ENCODE data around the gene DTHD1. TPM values are rescaled to one million over a fixed set of nuclear protein-coding genes. Genes with fewer than 3 reads are reported as not detected.

DTHD1 gene
- total and polyA plus RNA-seq, 8 donors = 1.2 TPM; not detected in 7

DNA sequence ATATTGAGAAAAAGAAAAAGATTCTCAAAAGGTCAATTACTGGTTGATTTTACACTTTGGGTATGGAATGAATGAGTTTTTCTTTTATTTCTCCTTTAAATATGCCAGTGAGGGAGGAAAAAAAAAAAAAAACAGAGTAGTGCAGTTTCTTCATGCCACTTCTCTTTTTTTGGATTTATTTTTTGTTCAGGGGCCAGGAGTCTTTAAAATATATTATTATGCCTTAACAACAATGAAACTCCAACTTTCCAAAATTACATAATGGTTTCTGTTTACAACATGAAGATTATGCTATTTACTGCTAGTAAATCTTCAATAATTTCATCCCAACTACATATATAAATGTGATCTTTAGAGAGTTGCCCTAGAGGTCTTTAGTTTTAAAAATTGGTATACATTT lies 31.9 kb downstream of the DTHD1 start:
- no peak overlapping the region for H3K27ac ChIP-seq
- intact Hi-C loops (cut with DNase I; ENCODE audit: low total_unique reads) = no loop called here
- peaks cover 0 to 15% (median 0%) of the 10 kb centered on the region in 4 donors for H3K4me1 ChIP-seq

DNA sequence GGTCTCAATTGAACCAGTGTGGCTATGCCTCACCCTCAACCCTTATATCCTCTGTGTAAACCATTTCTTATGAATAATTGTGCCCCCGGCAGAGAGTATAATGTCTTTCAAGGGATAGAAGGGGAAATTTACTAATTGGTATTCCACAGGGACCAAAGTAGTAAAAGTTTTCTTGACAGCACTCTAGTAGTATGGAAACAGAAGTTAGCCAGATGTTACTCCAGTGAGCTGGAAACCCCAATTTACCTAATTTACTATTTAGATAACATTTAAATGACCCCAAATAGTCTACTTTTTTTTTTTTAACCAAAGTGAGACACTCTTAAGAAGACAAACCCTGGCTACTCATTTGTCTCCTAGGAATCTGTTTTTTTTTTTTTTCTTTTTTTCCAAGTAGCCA lies 32.3 kb downstream of the DTHD1 start:
- no peaks in the 10 kb centered on the region for H3K36me3 ChIP-seq
- no peaks in the 10 kb centered on the region for H3K9me3 ChIP-seq
- H3K4me3 ChIP-seq = no peak overlapping the region
- no peak for DNase-seq
- no peak for TF ChIP-seq EP300 (IDR thresholded peaks at IDR 0.05)
- TF ChIP-seq POLR2A (IDR thresholded peaks at IDR 0.05) = no peak
- H3K27ac ChIP-seq = no peak overlapping the region
- WGBS, 5 donors = 70 to 88% (median 83%) methylated on average over 1 of the region's 1 CpG
- no peaks in the 10 kb centered on the region for H3K27me3 ChIP-seq
- intact Hi-C loops (cut with DNase I; ENCODE audit: low total_unique reads) = no loop called here
- H3K4me1 ChIP-seq = peaks cover 0 to 15% (median 0%) of the 10 kb centered on the region in 4 donors

More for the DNA sequence above, 31.9 kb downstream of the DTHD1 start:
- Histone ChIP-seq H3K27me3 (no peaks in the 10 kb centered on the region), H3K9me3 (no peaks in the 10 kb centered on the region), H3K4me3 (no peak overlapping the region), H3K36me3 (no peaks in the 10 kb centered on the region)
- TF ChIP-seq, protein P1, sequence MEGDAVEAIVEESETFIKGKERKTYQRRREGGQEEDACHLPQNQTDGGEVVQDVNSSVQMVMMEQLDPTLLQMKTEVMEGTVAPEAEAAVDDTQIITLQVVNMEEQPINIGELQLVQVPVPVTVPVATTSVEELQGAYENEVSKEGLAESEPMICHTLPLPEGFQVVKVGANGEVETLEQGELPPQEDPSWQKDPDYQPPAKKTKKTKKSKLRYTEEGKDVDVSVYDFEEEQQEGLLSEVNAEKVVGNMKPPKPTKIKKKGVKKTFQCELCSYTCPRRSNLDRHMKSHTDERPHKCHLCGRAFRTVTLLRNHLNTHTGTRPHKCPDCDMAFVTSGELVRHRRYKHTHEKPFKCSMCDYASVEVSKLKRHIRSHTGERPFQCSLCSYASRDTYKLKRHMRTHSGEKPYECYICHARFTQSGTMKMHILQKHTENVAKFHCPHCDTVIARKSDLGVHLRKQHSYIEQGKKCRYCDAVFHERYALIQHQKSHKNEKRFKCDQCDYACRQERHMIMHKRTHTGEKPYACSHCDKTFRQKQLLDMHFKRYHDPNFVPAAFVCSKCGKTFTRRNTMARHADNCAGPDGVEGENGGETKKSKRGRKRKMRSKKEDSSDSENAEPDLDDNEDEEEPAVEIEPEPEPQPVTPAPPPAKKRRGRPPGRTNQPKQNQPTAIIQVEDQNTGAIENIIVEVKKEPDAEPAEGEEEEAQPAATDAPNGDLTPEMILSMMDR (IDR thresholded peaks at IDR 0.05) = no peak
- TF ChIP-seq POLR2AphosphoS5 (IDR thresholded peaks at IDR 0.05) (no peak), EP300 (IDR thresholded peaks at IDR 0.05) (no peak), POLR2A (IDR thresholded peaks at IDR 0.05) (no peak)
- DNase-seq = no peak

- intact Hi-C loops (cut with DNase I; ENCODE audit: low total_unique reads) = no loop called here
- no peak for TF ChIP-seq POLR2AphosphoS5 (IDR thresholded peaks at IDR 0.05)
- TF ChIP-seq, protein P1 (IDR thresholded peaks at IDR 0.05) = no peak
- no peak for TF ChIP-seq EP300 (IDR thresholded peaks at IDR 0.05)
- TF ChIP-seq POLR2A (IDR thresholded peaks at IDR 0.05) = no peak
- no peaks in the 10 kb centered on the region for H3K4me1 ChIP-seq
- DNase-seq = no peak
- H3K27me3 ChIP-seq = no peaks in the 10 kb centered on the region
- no peaks in the 10 kb centered on the region for H3K36me3 ChIP-seq
- H3K9me3 ChIP-seq = no peaks in the 10 kb centered on the region
- H3K4me3 ChIP-seq = no peak overlapping the region
- no peak overlapping the region for H3K27ac ChIP-seq
Observed at GRCh38 chr4:36316607-36317006, 35.2 kb downstream of the DTHD1 start.

- H3K36me3 ChIP-seq = no peaks in the 10 kb centered on the region
- H3K4me3 ChIP-seq = no peak overlapping the region
- intact Hi-C loops (cut with DNase I; ENCODE audit: low total_unique reads) = no loop called here
- 36 to 75% (median 66%) methylated on average over 1 of the region's 1 CpG for WGBS, 5 donors
- no peaks in the 10 kb centered on the region for H3K4me1 ChIP-seq
- no peaks in the 10 kb centered on the region for H3K27me3 ChIP-seq
- no peak for DNase-seq
- TF ChIP-seq EP300 (IDR thresholded peaks at IDR 0.05) (no peak), POLR2AphosphoS5 (IDR thresholded peaks at IDR 0.05) (no peak), POLR2A (IDR thresholded peaks at IDR 0.05) (no peak)
- TF ChIP-seq, protein P1 (IDR thresholded peaks at IDR 0.05) = no peak
- no peak overlapping the region for H3K27ac ChIP-seq
- H3K9me3 ChIP-seq = no peaks in the 10 kb centered on the region
Observed at GRCh38 chr4:36317721-36318120, 36.3 kb downstream of the DTHD1 start.

- no peak for DNase-seq
Observed at GRCh38 chr4:36320117-36320896, 38.9 kb downstream of the DTHD1 start.

More at GRCh38 chr4:36320117-36320896, 38.9 kb downstream of the DTHD1 start:
- H3K27ac ChIP-seq = no peak overlapping the region
- H3K27me3 ChIP-seq = no peaks in the 10 kb centered on the region
- no peaks in the 10 kb centered on the region for H3K9me3 ChIP-seq
- WGBS, 5 donors = 74 to 80% (median 77%) methylated on average over 6 of the region's 6 CpGs
- no peaks in the 10 kb centered on the region for H3K4me1 ChIP-seq
- H3K36me3 ChIP-seq = no peaks in the 10 kb centered on the region
- intact Hi-C loops (cut with DNase I; ENCODE audit: low total_unique reads) = no loop called here
- H3K4me3 ChIP-seq = no peak overlapping the region
- TF ChIP-seq EP300 (IDR thresholded peaks at IDR 0.05) (no peak), POLR2A (IDR thresholded peaks at IDR 0.05) (no peak), POLR2AphosphoS5 (IDR thresholded peaks at IDR 0.05) (no peak)
- TF ChIP-seq, protein P1 (IDR thresholded peaks at IDR 0.05) = no peak

All from stomach (tissue), 9 donors.